Fibroblast of lung (primary cell): Measurements from ENCODE around the gene CCL4L2. TPM values are rescaled to one million over a fixed set of nuclear protein-coding genes. Genes with fewer than 3 reads are reported as not detected.
"Not testable (repeated sequence)": the region's sequence is repeated elsewhere in the genome, so short reads cannot be mapped to it uniquely, and the experiment has no call there.

ENCODE experiments used
- DNase-seq, 2 donors: peaks; one replicate each; pipeline versions ENCODE4 v3.0.0 to v3.0.0-alpha.2; 2010; ENCODE audit warnings: low read depth in 2 of 2
- H2AFZ ChIP-seq: 2 replicates; pipeline ENCODE4 v1.5.1; 2012; ENCODE audit warnings: low read length, control low read depth, inconsistent platforms
- H3K27ac ChIP-seq: 2 replicates; pipeline ENCODE4 v1.5.1; 2011; ENCODE audit warnings: low read length, control low read depth; ENCODE audit not compliant: insufficient read depth
- H3K27me3 ChIP-seq: 2 replicates; pipeline ENCODE4 v1.5.1; 2011; ENCODE audit warnings: mild to moderate bottlenecking, low read length; ENCODE audit not compliant: control insufficient read depth, insufficient read depth
- H3K36me3 ChIP-seq: 2 replicates; pipeline ENCODE4 v1.5.1; 2011; ENCODE audit warnings: low read length; ENCODE audit not compliant: control insufficient read depth, insufficient read depth
- H3K4me1 ChIP-seq: 2 replicates; pipeline ENCODE4 v1.5.1; 2011; ENCODE audit warnings: low read length; ENCODE audit not compliant: control insufficient read depth, insufficient read depth; ENCODE audit errors: extremely low read depth
- H3K4me2 ChIP-seq: 2 replicates; pipeline ENCODE4 v1.5.1; 2011; ENCODE audit warnings: low read length, control low read depth; ENCODE audit not compliant: insufficient read depth; ENCODE audit errors: extremely low read depth
- H3K4me3 ChIP-seq, 4 experiments: fragments of 200-600 bp in 1 of 4; sonication (generic) in 1 of 4; replicated peaks in 1 of 4; 2 replicates each; pipeline ENCODE4 v1.5.1; 2011 to 2016; ENCODE audit warnings: low read length in 4 of 4, low read depth in 3 of 4, mild to moderate bottlenecking in 3 of 4, control low read depth in 2 of 4, inconsistent platforms in 1 of 4, mixed read lengths in 1 of 4; ENCODE audit not compliant: insufficient read depth in 1 of 4; ENCODE audit errors: control extremely low read depth in 1 of 4
- H3K79me2 ChIP-seq: 2 replicates; pipeline ENCODE4 v1.5.1; 2012; ENCODE audit warnings: mild to moderate bottlenecking, low read length, inconsistent platforms; ENCODE audit not compliant: control insufficient read depth, insufficient read depth
- H3K9ac ChIP-seq: 2 replicates; pipeline ENCODE4 v1.5.1; 2011; ENCODE audit warnings: mild to moderate bottlenecking, low read length, control low read depth; ENCODE audit not compliant: insufficient read depth
- H3K9me3 ChIP-seq: 2 replicates; pipeline ENCODE4 v1.5.1; 2012; ENCODE audit warnings: low read depth, low read length; ENCODE audit not compliant: control insufficient read depth, insufficient read depth
- H4K20me1 ChIP-seq: 2 replicates; pipeline ENCODE4 v1.5.1; 2011; ENCODE audit warnings: low read length; ENCODE audit not compliant: control insufficient read depth, insufficient read depth; ENCODE audit errors: extremely low read depth
- EZH2 ChIP-seq: IDR thresholded peaks from 2 replicates; pipeline ENCODE4 v1.5.1; 2012; ENCODE audit warnings: low read length, control low read depth, mild to moderate bottlenecking; ENCODE audit errors: missing control alignments
- polyA plus RNA-seq, 2 donors: library from polyadenylated mRNA; depleted of rRNA in 1 of 2; stranded (reverse) in 1 of 2; unstranded in 1 of 2; fragments of >200 nt; gene quantifications; 2 replicates each; pipeline ENCODE4 v1.2.1, GENCODE V29; 2011 to 2012; ENCODE audit warnings: missing spikeins in 1 of 2
- total RNA-seq: library from RNA; depleted of rRNA; stranded (reverse); fragments of >200 nt; gene quantifications from 2 replicates; pipeline ENCODE4 v1.2.1, GENCODE V29; 2014
- TF ChIP-seq, protein P1 (sequence below), 2 donors: IDR thresholded peaks in 1 of 2; conservative IDR thresholded peaks in 1 of 2; 1 replicate in 1 of 2; 2 replicates in 1 of 2; pipeline ENCODE4 v1.5.1; 2011 to 2012; ENCODE audit warnings: low read length in 2 of 2, control low read depth in 1 of 2, inconsistent platforms in 1 of 2, low read depth in 1 of 2, mild to moderate bottlenecking in 1 of 2

The CCL4L2 gene
- total and polyA plus RNA-seq, 2 donors (not counting 1 experiment from before 2014, with no cell fraction given), result not detected

DNA sequence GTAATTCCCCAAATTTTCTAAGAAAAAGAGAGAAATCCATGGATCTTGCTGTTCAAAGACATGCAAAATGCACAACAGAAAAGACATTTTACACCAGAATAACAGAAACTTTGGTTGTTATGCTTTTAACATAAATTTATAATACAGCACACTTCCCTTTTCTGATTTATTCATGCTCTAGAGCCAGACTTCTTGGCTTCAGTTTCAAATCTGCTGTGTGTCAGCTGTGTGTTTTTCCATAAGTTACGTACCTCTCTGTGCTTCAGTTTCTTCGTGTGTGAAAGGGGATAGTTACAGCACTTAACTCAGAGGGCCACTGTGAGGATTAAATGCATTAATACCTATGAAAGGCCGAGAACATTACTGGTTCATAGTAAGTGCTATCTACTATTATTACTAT is 7.5 kb upstream of the CCL4L2 start:
- Histone ChIP-seq H3K4me1 (no peaks in the 10 kb centered on the region), H3K36me3 (no peaks in the 10 kb centered on the region), H3K9me3 (no peaks in the 10 kb centered on the region), H4K20me1 (no peaks in the 10 kb centered on the region), H2AFZ (no peak overlapping the region), H3K79me2 (no peaks in the 10 kb centered on the region), H3K4me2 (no peak overlapping the region), H3K27me3 (no peaks in the 10 kb centered on the region), H3K27ac (no peak overlapping the region), H3K9ac (no peak overlapping the region), H3K4me3 (no peak overlapping the region)
- no peak for DNase-seq
- no peak for TF ChIP-seq EZH2
- TF ChIP-seq, protein P1, sequence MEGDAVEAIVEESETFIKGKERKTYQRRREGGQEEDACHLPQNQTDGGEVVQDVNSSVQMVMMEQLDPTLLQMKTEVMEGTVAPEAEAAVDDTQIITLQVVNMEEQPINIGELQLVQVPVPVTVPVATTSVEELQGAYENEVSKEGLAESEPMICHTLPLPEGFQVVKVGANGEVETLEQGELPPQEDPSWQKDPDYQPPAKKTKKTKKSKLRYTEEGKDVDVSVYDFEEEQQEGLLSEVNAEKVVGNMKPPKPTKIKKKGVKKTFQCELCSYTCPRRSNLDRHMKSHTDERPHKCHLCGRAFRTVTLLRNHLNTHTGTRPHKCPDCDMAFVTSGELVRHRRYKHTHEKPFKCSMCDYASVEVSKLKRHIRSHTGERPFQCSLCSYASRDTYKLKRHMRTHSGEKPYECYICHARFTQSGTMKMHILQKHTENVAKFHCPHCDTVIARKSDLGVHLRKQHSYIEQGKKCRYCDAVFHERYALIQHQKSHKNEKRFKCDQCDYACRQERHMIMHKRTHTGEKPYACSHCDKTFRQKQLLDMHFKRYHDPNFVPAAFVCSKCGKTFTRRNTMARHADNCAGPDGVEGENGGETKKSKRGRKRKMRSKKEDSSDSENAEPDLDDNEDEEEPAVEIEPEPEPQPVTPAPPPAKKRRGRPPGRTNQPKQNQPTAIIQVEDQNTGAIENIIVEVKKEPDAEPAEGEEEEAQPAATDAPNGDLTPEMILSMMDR (conservative IDR thresholded peaks at IDR 0.05 in 1 of 2, IDR thresholded peaks at IDR 0.05 in 1 of 2; ENCODE audit: low read depth in 1 of 2, low read length in 2 of 2), result no peak

DNA sequence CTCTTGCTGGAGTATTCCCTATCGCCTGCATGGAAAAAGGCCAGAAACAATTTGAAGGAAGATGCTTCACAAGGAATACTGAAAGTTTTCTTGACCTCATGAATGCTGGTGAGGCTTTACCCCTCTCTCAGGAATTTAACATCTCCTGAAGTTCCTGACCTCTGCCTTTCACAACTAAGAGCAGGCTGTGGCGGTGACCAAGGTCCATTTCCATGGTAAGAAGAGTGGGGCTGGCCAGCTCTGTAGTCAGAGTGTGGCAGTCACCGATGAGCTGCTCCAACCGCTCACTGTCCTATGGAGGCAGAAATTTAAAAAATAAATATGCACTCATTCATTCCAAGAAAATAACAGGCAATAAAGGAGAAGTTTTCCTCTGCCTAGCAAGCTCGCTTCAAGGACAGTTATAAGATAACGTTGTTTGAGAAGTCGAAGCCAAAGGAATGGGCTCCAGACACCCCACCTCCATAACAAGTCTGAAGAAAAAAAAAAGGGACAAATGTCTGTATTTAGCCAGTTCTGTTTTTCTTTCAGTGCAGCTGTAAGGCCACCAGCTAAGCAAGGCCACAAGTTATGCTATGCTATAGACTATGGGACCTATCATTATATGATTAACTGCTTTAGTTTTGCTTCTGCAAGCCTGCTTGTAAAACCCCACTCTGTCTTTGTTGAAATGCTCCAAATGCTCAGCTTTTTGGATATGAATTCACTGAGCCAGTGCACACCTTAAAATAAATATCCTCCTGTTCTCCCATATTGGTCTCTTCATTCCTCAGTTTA is 6.0 kb upstream of the CCL4L2 start:
- no peaks in the 10 kb centered on the region for H3K4me1 ChIP-seq
- no peaks in the 10 kb centered on the region for H3K79me2 ChIP-seq
- no peak overlapping the region for H3K4me3 ChIP-seq
- H3K27ac ChIP-seq, result no peak overlapping the region
- H3K9me3 ChIP-seq, result no peaks in the 10 kb centered on the region
- no peak overlapping the region for H2AFZ ChIP-seq
- H3K27me3 ChIP-seq, result no peaks in the 10 kb centered on the region
- TF ChIP-seq, protein P1 (conservative IDR thresholded peaks at IDR 0.05 in 1 of 2, IDR thresholded peaks at IDR 0.05 in 1 of 2; ENCODE audit: low read depth in 1 of 2, low read length in 2 of 2), result no peak
- no peak for TF ChIP-seq EZH2
- no peak overlapping the region for H3K4me2 ChIP-seq
- no peak overlapping the region for H3K9ac ChIP-seq
- no peaks in the 10 kb centered on the region for H3K36me3 ChIP-seq
- H4K20me1 ChIP-seq, result no peaks in the 10 kb centered on the region
- no peak for DNase-seq

DNA sequence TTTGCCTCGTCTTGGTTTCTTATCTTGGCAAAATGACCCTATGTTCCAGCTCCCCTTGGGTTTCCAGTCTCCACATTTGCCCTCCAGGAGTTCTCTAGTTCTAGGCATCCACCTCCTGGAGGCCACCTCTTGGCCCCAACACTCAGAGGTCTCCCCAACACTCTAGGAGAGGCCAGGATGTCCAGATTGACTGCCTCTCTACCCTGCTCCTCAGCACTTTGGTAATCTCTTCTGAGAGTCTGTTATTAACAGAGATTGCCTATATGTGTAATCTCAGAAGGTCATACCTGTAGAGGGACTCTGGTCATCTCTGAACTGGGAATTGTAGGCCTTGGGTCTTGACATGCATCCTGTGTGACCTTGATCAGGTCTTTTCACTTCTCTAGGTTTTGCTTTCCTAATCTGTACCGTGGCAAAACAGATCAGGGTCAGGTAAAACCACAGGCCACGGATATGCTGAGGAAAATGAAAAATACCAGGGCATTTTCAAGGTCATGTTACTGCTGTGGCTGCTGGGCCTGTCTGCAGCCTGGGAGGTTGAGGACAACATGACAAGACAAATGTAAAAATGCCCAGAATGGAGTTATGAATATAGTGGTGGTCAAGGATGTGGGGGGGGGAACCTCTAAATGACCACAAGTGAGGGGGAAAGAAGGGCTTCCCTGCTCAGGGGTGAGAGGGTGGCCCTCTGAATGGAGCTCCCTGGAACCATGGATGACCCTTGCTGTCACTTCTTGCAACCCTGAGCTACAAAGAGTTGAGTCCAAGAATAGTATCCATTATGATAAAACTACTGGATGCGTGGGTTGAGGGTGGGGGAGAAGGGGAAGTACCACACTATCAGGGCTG is 5.0 kb upstream of the CCL4L2 start:
- no peak overlapping the region for H3K9ac ChIP-seq
- H4K20me1 ChIP-seq, result no peaks in the 10 kb centered on the region
- H3K4me3 ChIP-seq, result no peak overlapping the region
- H3K4me2 ChIP-seq, result no peak overlapping the region
- H3K27me3 ChIP-seq, result no peaks in the 10 kb centered on the region
- no peaks in the 10 kb centered on the region for H3K9me3 ChIP-seq
- no peaks in the 10 kb centered on the region for H3K4me1 ChIP-seq
- no peak overlapping the region for H3K27ac ChIP-seq
- H2AFZ ChIP-seq, result no peak overlapping the region
- H3K79me2 ChIP-seq, result no peaks in the 10 kb centered on the region
- no peak for DNase-seq
- H3K36me3 ChIP-seq, result no peaks in the 10 kb centered on the region
- no peak for TF ChIP-seq EZH2
- TF ChIP-seq, protein P1 (conservative IDR thresholded peaks at IDR 0.05 in 1 of 2, IDR thresholded peaks at IDR 0.05 in 1 of 2; ENCODE audit: low read depth in 1 of 2, low read length in 2 of 2), result no peak

DNA sequence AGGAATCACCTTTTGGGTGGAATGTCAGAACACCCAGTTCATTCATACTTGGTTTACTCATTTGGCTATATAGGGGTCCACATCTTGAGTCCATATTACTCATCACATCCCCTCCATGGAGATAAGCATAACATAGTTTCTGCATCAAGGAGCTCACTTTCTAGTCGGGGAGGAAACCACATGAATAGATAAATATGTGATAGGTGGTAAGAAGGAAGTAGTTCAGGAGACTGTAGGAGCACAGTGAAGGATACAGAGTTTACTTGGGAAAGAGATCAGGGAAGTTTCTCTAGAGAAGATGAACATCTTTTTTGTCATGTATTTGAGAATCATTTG is 4.4 kb upstream of the CCL4L2 start:
- DNase-seq, H3K36me3 ChIP-seq: not testable (repeated sequence)

More for the DNA sequence above, 4.4 kb upstream of the CCL4L2 start:
- not testable (repeated sequence) for H4K20me1 ChIP-seq, H3K4me2 ChIP-seq, H2AFZ ChIP-seq, H3K4me1 ChIP-seq, H3K79me2 ChIP-seq, H3K9ac ChIP-seq, H3K4me3 ChIP-seq, H3K27ac ChIP-seq, H3K9me3 ChIP-seq, H3K27me3 ChIP-seq
